Keratinocyte (primary cell): ENCODE measurements around the gene ELANE.

ENCODE experiments used
- CTCF ChIP-seq, 3 experiments: IDR thresholded peaks in 1 of 3; conservative IDR thresholded peaks in 1 of 3; optimal IDR thresholded peaks in 1 of 3; 2 replicates in 2 of 3; 3 replicates in 1 of 3; pipeline versions ENCODE3 to v1.5.1; 2011; ENCODE audit warnings: low read length in 3 of 3, mild to moderate bottlenecking in 3 of 3, moderate library complexity in 2 of 3, control low read depth in 1 of 3, inconsistent platforms in 1 of 3; ENCODE audit not compliant: insufficient read depth in 2 of 3; ENCODE audit errors: extremely low read depth in 1 of 3
- EZH2 ChIP-seq: IDR thresholded peaks from one replicate; pipeline ENCODE4 v1.6.1; 2012; ENCODE audit warnings: inconsistent platforms, mild to moderate bottlenecking, low read length, moderate library complexity

GRCh38 chr19:815775-816499 lies 36.2 kb upstream of the ELANE start:
- TF ChIP-seq CTCF (optimal IDR thresholded peaks at IDR 0.05 in 1 of 3, IDR thresholded peaks at IDR 0.05 in 1 of 3, conservative IDR thresholded peaks at IDR 0.05 in 1 of 3; ENCODE audit: extremely low read depth in 1 of 3, insufficient read depth in 2 of 3, low read length in 3 of 3), result no peak
- TF ChIP-seq EZH2, result no peak
